SK-N-SH (cell line): ENCODE results near the gene AK2. TPM values are rescaled to one million over a fixed set of nuclear protein-coding genes. Genes with fewer than 3 reads are reported as not detected.

Source experiments
- CTCF ChIA-PET: fragments of 300-600, 350-600 bp; formaldehyde crosslinking; extraction: SDS; loops from one replicate; lab custom pipeline; 2021; lab: Yijun Ruan, JAX
- POLR2A ChIA-PET: fragments of 350-600 bp; sonication (Branson Sonifier 250); formaldehyde crosslinking; extraction: SDS; loops from one replicate; lab custom pipeline; 2020; ENCODE audit warnings: antibody characterized with exemption, inconsistent platforms; lab: Yijun Ruan, JAX
- DNase-seq: peaks from one replicate; pipeline ENCODE4 v3.0.0; 2012
- H2AFZ ChIP-seq: fragments of 200-600 bp; sonication (generic); 2 replicates; pipeline ENCODE4 v1.8.1; 2016; ENCODE audit warnings: antibody characterized with exemption, mild to moderate bottlenecking, low read depth
- H3F3A ChIP-seq: fragments of 200-600 bp; sonication (generic); replicated peaks from 2 replicates; pipeline ENCODE3; 2016; ENCODE audit warnings: antibody characterized with exemption, mild to moderate bottlenecking; ENCODE audit not compliant: insufficient read depth
- H3K27ac ChIP-seq, 2 experiments: fragments of 200-500 bp in 1 of 2; fragments of 200-600 bp in 1 of 2; sonication (Bioruptor generic) in 1 of 2; sonication (generic), shearing (Covaris generic) in 1 of 2; 2 replicates each; pipeline versions ENCODE4 v1.5.1 to v1.6.1; 2014 to 2016; ENCODE audit warnings: low read depth in 2 of 2, inconsistent platforms in 1 of 2, low read length in 1 of 2, mild to moderate bottlenecking in 1 of 2, mixed read lengths in 1 of 2
- H3K27me3 ChIP-seq: fragments of 200-600 bp; sonication (generic), shearing (Covaris generic); 2 replicates; pipeline ENCODE4 v1.6.1; 2016; ENCODE audit warnings: mixed run types; ENCODE audit not compliant: insufficient read depth
- H3K36me3 ChIP-seq, 2 experiments: fragments of 200-500 bp in 1 of 2; fragments of 200-600 bp in 1 of 2; sonication (Bioruptor generic) in 1 of 2; sonication (generic) in 1 of 2; replicated peaks in 1 of 2; 2 replicates each; pipeline versions ENCODE3 to v1.5.1; 2014 to 2016; ENCODE audit warnings: low read length in 1 of 2, mild to moderate bottlenecking in 1 of 2; ENCODE audit not compliant: insufficient read depth in 2 of 2, control insufficient read depth in 1 of 2
- H3K4me1 ChIP-seq, 2 experiments: fragments of 200-500 bp in 1 of 2; fragments of 200-600 bp in 1 of 2; sonication (Bioruptor generic) in 1 of 2; sonication (generic), shearing (Covaris generic) in 1 of 2; 2 replicates each; pipeline versions ENCODE4 v1.5.1 to v1.6.1; 2014 to 2016; ENCODE audit warnings: low read depth in 1 of 2, low read length in 1 of 2, mixed run types in 1 of 2; ENCODE audit not compliant: insufficient read depth in 2 of 2, control insufficient read depth in 1 of 2
- H3K4me2 ChIP-seq: fragments of 200-600 bp; sonication (generic), shearing (Covaris generic); 2 replicates; pipeline ENCODE4 v1.6.1; 2017; ENCODE audit warnings: mixed run types
- H3K4me3 ChIP-seq, 2 experiments: fragments of 200-500 bp in 1 of 2; fragments of 200-600 bp in 1 of 2; sonication (Bioruptor generic) in 1 of 2; sonication (generic), shearing (Covaris generic) in 1 of 2; 2 replicates each; pipeline versions ENCODE4 v1.5.1 to v1.8.1; 2014 to 2016; ENCODE audit warnings: low read depth in 2 of 2, inconsistent platforms in 1 of 2, low read length in 1 of 2, mild to moderate bottlenecking in 1 of 2, mixed read lengths in 1 of 2, moderate library complexity in 1 of 2
- H3K79me2 ChIP-seq: fragments of 200-600 bp; sonication (generic); 2 replicates; pipeline ENCODE4 v1.8.1; 2017; ENCODE audit warnings: mild to moderate bottlenecking; ENCODE audit not compliant: insufficient read depth
- H3K9ac ChIP-seq: fragments of 200-600 bp; sonication (generic); 2 replicates; pipeline ENCODE4 v1.6.1; 2017; ENCODE audit warnings: mixed run types
- H3K9me2 ChIP-seq: fragments of 200-600 bp; sonication (generic); 2 replicates; pipeline ENCODE4 v1.6.1; 2017; ENCODE audit warnings: mixed run types
- H3K9me3 ChIP-seq: fragments of 200-600 bp; sonication (generic); 2 replicates; pipeline ENCODE4 v1.6.1; 2017; ENCODE audit warnings: mixed run types, mild to moderate bottlenecking, moderate library complexity
- H4K20me1 ChIP-seq: fragments of 200-600 bp; sonication (generic); 2 replicates; pipeline ENCODE4 v1.6.1; 2017; ENCODE audit warnings: mild to moderate bottlenecking, mixed run types; ENCODE audit not compliant: insufficient read depth
- ELF1 ChIP-seq: IDR thresholded peaks from 2 replicates; pipeline ENCODE4 v1.4.0; 2012
- EZH2phosphoT487 ChIP-seq: fragments of 200-600 bp; sonication (generic); IDR thresholded peaks from 2 replicates; pipeline ENCODE4 v1.6.1; 2017; ENCODE audit warnings: low read depth, mixed run types, mild to moderate bottlenecking, antibody characterized with exemption, moderate library complexity, borderline replicate concordance
- GATA2 ChIP-seq: sonication (generic); formaldehyde crosslinking; IDR thresholded peaks from 2 replicates; pipeline ENCODE4 v1.5.0; 2020; ENCODE audit warnings: mild to moderate bottlenecking, missing genetic modification reagents
- MXI1 ChIP-seq: IDR thresholded peaks from 2 replicates; pipeline ENCODE4 v1.6.1; 2012; ENCODE audit warnings: mild to moderate bottlenecking, low read depth, low read length, improper control_type of control experiment
- NFIC ChIP-seq: IDR thresholded peaks from 2 replicates; pipeline ENCODE4 v1.4.0; 2012; ENCODE audit warnings: borderline replicate concordance
- RCOR1 ChIP-seq: fragments of 150-350 bp; IDR thresholded peaks from 2 replicates; pipeline ENCODE4 v1.6.1; 2017; ENCODE audit warnings: antibody characterized with exemption, low read length
- RFX5 ChIP-seq: IDR thresholded peaks from 2 replicates; pipeline ENCODE4 v1.6.1; 2012; ENCODE audit warnings: mild to moderate bottlenecking, improper control_type of control experiment, low read length
- SIN3A ChIP-seq: IDR thresholded peaks from 2 replicates; pipeline ENCODE4 v1.6.1; 2012; ENCODE audit warnings: low read depth, mild to moderate bottlenecking, low read length, moderate library complexity, borderline replicate concordance
- SMC3 ChIP-seq: IDR thresholded peaks from 2 replicates; pipeline ENCODE4 v1.6.1; 2012; ENCODE audit warnings: low read depth, low read length, improper control_type of control experiment
- TAF1 ChIP-seq: IDR thresholded peaks from 2 replicates; pipeline ENCODE4 v1.6.1; 2012; ENCODE audit warnings: low read depth, mild to moderate bottlenecking, low read length, moderate library complexity, borderline replicate concordance
- YY1 ChIP-seq: IDR thresholded peaks from 2 replicates; pipeline ENCODE4 v1.4.0; 2012; ENCODE audit warnings: low read depth, mild to moderate bottlenecking
- WGBS: methylation state at CpG from one replicate; pipeline ENCODE4 v1.1.6; 2017; ENCODE audit warnings: low lambda C conversion rate; 5-methylcytosine and 5-hydroxymethylcytosine counted together
- polyA plus RNA-seq, 3 experiments: library from polyadenylated mRNA; depleted of rRNA; stranded (reverse); fragments of >200 nt; gene quantifications; 2 replicates each; pipeline ENCODE4 v1.2.3, GENCODE V29; 2012
- TF ChIP-seq, protein P1 (sequence below): IDR thresholded peaks from 2 replicates; pipeline ENCODE4 v1.4.0; 2012; ENCODE audit warnings: low read depth
- TF ChIP-seq, protein P2 (sequence below): IDR thresholded peaks from 2 replicates; pipeline ENCODE4 v1.4.0; 2012; ENCODE audit warnings: low read depth, borderline replicate concordance
- TF ChIP-seq, protein P3 (sequence below): IDR thresholded peaks from 2 replicates; pipeline ENCODE4 v1.4.0; 2012; ENCODE audit warnings: low read depth, borderline replicate concordance

AK2 gene
- polyA plus RNA-seq, 1 of the 3 experiments (the other 2 are of a cell fraction) = 191 TPM

DNA sequence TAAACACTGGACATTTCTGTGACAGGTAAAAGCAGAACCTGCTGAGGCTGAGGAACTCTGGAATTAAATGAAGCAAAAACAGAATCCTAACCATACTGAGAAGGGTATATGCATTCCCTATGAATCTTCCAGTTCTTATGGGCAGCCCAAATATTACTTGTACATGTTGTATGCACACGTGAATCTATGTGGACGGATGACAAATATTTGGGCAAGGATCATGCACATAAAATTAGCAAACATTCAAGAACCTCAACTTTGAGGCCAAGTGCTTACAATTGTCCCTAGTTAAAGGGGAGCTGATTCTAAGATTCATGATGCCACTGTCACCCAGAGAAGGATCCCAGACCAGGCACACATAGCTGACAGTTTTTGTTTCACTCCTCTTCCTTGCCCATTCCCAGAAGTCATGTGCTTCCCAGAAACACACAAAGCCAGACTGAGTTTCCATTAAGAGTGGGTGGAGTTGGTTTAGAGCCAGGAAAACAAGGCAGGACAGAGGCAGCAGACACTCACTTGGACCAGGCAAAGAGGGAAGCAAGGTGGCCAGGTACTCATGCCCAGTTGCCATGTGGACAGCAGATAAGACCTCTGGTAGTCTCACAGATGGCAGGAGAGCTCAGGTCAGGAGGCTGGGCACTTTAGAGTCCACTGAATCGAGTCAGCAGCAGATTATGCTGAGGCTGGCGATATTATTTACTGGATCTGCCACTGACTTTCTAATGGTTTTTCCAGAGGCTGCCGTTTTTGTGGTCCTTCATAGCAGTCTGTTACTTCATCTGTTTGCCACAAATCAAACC, 25.6 kb downstream of the AK2 start:
- no peaks in the 10 kb centered on the region for H3K27me3 ChIP-seq
- H3K36me3 ChIP-seq = peaks cover 41 to 42% of the 10 kb centered on the region in 2 experiments
- H3K4me1 ChIP-seq = peaks cover 14 to 46% of the 10 kb centered on the region in 2 experiments
- POLR2A ChIA-PET = no interaction called here
- H3K9me3 ChIP-seq = no peaks in the 10 kb centered on the region
- no peak overlapping the region for H3K9ac ChIP-seq
- H3F3A ChIP-seq = peaks cover 10% of the 10 kb centered on the region
- no peak overlapping the region for H3K4me2 ChIP-seq
- H3K9me2 ChIP-seq = no peaks in the 10 kb centered on the region
- peak overlapping the region in 1 of 2 experiments; percentile 91; a peak in 2 of 4 replicates for H3K27ac ChIP-seq
- WGBS = 51% methylated on average over 5 of the region's 5 CpGs
- no peaks in the 10 kb centered on the region for H3K79me2 ChIP-seq
- TF ChIP-seq MXI1 = peak; percentile 96
- TF ChIP-seq SIN3A = no peak
- no peaks in the 10 kb centered on the region for H4K20me1 ChIP-seq
- no peak overlapping the region for H3K4me3 ChIP-seq
- CTCF ChIA-PET = interaction anchor here (0.7 to 8.2 kb wide), 5 partner anchors 44 to 139 kb away, joined by 3 to 95 read pairs (median 3); no protein-coding TSS in a partner anchor
- DNase-seq = no peak
- no peak overlapping the region for H2AFZ ChIP-seq

DNA sequence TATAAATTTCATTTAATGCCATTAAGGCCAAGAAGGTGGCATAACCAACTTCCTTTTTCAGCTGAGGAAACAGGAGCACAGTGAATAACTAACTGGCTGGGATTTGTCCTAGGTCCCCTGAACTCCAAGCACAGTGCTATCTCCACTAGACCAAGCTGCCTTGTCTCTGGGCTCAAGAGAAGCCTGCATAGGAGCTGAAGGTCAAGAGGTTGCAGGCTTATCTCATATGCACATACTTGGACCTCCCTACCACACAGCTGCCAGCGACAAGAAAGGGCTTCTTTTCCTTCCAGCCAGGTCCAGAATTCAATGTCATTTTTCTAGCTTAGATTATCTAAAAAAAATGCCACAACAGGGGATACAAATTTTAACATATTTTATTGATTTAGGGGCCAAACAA, 27.1 kb downstream of the AK2 start:
- ChIA-PET CTCF (interaction anchor here (0.9 to 8.2 kb wide), 7 partner anchors 24 to 138 kb away, joined by 3 to 95 read pairs (median 3); partner anchors contain the start of gene RNF19B), POLR2A (interaction anchor here (1.2 kb wide), 1 partner anchor 16 kb away, joined by 3 read pairs; no protein-coding TSS in a partner anchor)
- Histone ChIP-seq H4K20me1 (no peaks in the 10 kb centered on the region; the same call in 1 of the 2 replicates), H3K9me3 (no peaks in the 10 kb centered on the region), H3K9me2 (no peaks in the 10 kb centered on the region), H3K27ac (peak overlapping the region in 1 of 2 experiments; percentile 67; a peak in 1 of 4 replicates), H3K4me3 (no peak overlapping the region), H3K36me3 (peaks cover 35 to 42% of the 10 kb centered on the region in 2 experiments), H3F3A (peaks cover 9% of the 10 kb centered on the region), H3K79me2 (no peaks in the 10 kb centered on the region), H3K9ac (no peak overlapping the region), H3K4me2 (no peak overlapping the region), H3K27me3 (no peaks in the 10 kb centered on the region), H2AFZ (no peak overlapping the region), H3K4me1 (peaks cover 28 to 61% of the 10 kb centered on the region in 2 experiments)
- no peak for DNase-seq
- WGBS = 85% methylated on average over 1 of the region's 1 CpG
- TF ChIP-seq YY1 (no peak), NFIC (no peak), TAF1 (no peak)

DNA sequence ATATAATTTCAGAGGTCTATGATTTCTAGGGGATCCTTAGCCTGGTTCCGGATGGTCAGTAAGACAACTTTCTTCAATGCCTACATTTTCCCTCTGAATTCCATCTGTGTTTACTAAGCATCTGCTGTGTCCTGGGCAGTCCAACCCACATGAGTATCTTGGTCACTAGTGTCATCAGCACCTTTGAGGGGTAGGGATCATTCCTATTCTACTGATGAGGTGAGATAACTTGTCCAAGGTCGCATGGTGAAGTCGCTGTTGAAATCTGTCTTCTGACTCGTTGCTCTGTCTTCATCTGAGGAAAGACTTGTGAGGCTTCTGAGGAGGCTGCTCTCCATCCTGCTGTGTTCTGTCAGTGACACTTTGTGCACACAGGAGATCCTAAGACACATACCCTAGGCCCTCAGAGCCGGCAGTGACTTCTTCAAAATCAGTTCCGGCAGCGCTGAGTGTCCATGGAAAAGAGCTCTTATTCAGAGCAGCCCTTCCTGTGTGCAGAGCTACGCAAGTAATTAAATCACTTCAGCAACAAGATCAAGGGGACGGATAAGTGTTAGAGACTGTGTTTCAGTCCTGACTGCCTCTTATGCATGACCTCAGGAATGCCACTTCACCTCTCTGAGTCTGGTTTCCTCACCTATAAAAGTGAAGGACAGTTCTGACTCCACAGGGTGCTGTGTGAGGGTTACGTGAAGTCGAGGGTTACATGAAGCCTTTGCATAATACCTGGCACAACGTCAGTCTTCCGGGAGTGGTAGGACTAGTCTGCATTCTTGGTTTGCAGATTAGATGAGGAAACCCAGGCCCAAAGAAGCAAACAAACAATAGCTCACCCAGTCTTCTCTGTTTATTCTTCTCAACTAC, 28.4 kb downstream of the AK2 start:
- Histone ChIP-seq H3K9me2 (no peaks in the 10 kb centered on the region), H3K36me3 (peaks cover 23 to 35% of the 10 kb centered on the region in 2 experiments), H3K4me2 (no peak overlapping the region), H3K4me3 (no peak overlapping the region), H3K79me2 (no peaks in the 10 kb centered on the region), H3K9me3 (no peaks in the 10 kb centered on the region), H3K4me1 (peaks cover 36 to 61% of the 10 kb centered on the region in 2 experiments), H3K27me3 (no peaks in the 10 kb centered on the region), H4K20me1 (no peaks in the 10 kb centered on the region; the same call in 1 of the 2 replicates), H3K27ac (peak overlapping the region; percentile 20 to 67; a peak in 3 of 4 replicates), H3K9ac (no peak overlapping the region), H2AFZ (no peak overlapping the region), H3F3A (peaks cover 9% of the 10 kb centered on the region)
- ChIA-PET POLR2A (interaction anchor here (0.9 to 1.2 kb wide), 2 partner anchors 15 to 75 kb away, joined by 3 read pairs; no protein-coding TSS in a partner anchor), CTCF (interaction anchor here (0.6 to 8.2 kb wide), 12 partner anchors 14 to 116 kb away, joined by 3 to 95 read pairs (median 4); partner anchors contain the start of gene RNF19B)
- WGBS = 60% methylated on average over 9 of the region's 13 CpGs
- no peak for DNase-seq
- TF ChIP-seq RFX5 = no peak
- TF ChIP-seq ELF1 = no peak
- TF ChIP-seq, protein P1, sequence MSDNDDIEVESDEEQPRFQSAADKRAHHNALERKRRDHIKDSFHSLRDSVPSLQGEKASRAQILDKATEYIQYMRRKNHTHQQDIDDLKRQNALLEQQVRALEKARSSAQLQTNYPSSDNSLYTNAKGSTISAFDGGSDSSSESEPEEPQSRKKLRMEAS = no peak
- no peak for TF ChIP-seq MXI1
- TF ChIP-seq EZH2phosphoT487 = no peak
- TF ChIP-seq YY1 = no peak
- peak; percentile 39; the same call in 1 of the 2 replicates for TF ChIP-seq GATA2 (CRISPR knock-in tag)
- TF ChIP-seq NFIC = no peak
- TF ChIP-seq RCOR1 = 0 out of 2 replicates have a peak, but pooled peaks have one; percentile 16
- TF ChIP-seq SMC3 = no peak
- TF ChIP-seq, protein P2, sequence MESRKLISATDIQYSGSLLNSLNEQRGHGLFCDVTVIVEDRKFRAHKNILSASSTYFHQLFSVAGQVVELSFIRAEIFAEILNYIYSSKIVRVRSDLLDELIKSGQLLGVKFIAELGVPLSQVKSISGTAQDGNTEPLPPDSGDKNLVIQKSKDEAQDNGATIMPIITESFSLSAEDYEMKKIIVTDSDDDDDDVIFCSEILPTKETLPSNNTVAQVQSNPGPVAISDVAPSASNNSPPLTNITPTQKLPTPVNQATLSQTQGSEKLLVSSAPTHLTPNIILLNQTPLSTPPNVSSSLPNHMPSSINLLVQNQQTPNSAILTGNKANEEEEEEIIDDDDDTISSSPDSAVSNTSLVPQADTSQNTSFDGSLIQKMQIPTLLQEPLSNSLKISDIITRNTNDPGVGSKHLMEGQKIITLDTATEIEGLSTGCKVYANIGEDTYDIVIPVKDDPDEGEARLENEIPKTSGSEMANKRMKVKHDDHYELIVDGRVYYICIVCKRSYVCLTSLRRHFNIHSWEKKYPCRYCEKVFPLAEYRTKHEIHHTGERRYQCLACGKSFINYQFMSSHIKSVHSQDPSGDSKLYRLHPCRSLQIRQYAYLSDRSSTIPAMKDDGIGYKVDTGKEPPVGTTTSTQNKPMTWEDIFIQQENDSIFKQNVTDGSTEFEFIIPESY = no peak
- TF ChIP-seq, protein P3, sequence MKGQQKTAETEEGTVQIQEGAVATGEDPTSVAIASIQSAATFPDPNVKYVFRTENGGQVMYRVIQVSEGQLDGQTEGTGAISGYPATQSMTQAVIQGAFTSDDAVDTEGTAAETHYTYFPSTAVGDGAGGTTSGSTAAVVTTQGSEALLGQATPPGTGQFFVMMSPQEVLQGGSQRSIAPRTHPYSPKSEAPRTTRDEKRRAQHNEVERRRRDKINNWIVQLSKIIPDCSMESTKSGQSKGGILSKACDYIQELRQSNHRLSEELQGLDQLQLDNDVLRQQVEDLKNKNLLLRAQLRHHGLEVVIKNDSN = no peak
